Renal cortical epithelial cell (primary cell): ENCODE measurements around the gene MCMBP. TPM values are rescaled to one million over a fixed set of nuclear protein-coding genes. Genes with fewer than 3 reads are reported as not detected.
A peak's percentile ranks its signal among the peaks of the same experiment; 100 is the strongest.
"Not testable (repeated sequence)": the region's sequence is repeated elsewhere in the genome, so short reads cannot be mapped to it uniquely, and the experiment has no call there.

Experiments used
- DNase-seq: peaks from one replicate; pipeline ENCODE4 v3.0.0-alpha.2; 2011; ENCODE audit warnings: low read depth
- total RNA-seq: library from RNA; depleted of rRNA; stranded (reverse); fragments of >200 nt; gene quantifications from 2 replicates; pipeline ENCODE4 v1.2.3, GENCODE V29; 2014

MCMBP gene
- total RNA-seq, 1 donor from 2014 or later, result 55.3 TPM

DNA sequence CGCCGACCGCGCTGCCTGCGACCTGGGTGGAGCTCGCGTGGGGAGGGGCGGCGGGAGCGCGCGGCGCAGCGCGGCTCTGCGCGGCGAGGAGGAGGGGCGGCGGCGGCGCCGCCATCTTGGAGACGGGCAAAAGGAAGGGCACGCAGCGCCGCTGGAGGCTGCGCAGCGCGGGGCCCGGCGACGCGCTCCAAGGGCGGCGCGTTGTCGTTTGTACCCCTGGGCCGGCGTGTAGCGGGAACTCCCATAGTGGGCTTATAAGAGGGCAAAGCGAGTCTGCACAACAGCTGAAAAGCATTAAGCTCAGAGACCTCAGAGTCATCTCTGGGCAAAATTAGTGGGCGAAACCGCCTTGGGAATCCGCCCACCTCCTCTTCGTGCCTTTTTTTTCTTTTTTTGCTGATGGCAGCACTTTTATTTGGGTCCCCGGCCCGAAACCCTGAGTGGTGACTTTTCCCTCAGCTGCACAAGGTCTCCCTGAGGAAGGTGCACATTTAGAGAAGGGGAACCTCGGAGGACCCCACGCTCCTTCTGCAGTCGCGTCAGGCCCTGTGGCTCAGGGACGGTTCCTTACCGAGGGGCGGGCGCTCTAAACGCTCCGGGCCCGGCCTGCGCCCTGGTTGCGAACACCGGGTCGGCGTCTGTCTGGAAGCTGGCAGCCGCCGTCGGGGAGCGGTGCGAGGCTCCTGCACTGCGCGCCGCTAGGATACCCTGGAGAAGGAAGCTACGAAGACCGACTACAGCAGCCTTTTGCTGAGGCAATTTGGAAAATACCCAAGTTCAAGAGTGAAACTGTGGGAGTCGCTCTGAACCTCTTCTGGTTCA is 428 bp upstream of the MCMBP start:
- DNase-seq, result peak; percentile 47

DNA sequence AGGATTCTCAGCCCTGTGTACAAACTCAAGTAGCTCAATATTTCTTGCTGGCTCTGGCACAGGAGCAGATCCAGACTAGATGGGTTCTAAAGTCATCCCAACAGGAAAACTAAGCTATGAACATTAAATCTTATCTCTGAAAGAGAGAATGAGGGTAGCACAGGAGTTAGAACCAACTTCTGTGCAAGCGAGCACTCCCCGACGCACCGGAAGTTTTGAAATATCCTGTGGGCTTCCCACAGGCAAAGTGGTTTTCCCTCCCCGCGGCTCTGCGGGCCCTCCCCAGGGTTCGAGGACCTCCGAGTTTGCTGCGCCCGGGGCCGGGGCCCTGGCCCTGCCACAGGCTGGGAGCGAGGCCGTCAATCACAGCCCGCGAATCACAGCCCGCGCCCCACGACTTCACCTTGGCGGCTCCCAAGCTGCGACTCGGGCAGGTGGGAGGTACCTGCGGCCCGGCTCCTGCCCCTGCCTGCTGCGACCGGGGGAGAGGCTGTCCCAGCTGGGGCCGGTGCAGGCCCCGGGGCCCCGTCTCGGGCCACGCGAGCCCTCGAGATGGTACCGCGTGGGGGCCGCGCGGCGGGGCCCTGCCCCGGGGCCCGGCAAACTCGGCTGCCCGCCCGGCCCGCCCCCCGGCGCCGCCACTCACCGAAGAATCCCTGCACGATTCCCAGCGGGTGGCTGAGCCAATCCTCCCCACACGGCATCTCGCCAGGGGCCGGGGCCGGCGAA is 598 bp downstream of the MCMBP start:
- peak; percentile 15 for DNase-seq

DNA sequence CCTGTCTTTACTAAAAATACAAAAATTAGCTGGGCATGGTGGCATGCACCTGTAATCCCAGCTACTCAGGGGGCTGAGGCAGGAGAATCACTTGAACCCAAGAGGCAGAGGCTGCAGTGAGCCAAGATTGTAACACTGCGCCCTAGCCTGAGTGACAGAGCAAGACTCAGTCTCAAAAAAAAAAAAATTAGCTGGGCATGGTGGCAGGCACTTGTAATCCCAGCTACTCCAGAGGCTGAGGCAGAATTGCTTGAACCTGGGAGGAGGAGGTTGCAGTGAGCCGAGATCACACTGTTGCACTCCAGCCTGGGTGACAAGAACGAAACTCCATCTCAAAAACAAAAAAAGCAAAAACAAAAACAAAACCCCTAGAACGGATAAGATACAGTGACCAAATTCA is 3.2 kb downstream of the MCMBP start:
- not testable (repeated sequence) for DNase-seq

DNA sequence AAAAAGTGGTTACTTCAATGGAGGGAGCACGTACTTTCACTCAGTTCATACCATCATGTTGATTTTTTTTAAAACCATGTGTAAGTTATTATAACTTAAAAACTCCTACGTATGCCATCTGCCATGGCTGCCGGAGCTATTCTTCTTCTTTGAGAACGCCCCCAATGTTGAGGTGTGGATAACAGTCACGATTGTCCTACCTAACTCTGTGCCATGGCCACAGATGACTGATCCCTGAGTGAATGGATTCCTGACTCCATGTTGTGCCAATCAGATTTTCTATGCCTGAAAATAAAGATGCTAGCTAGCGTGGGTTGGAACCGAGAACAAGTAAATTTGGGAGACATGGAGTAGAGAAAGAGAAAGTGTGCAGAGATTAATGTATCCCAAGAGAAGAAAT is 5.3 kb downstream of the MCMBP start:
- no peak for DNase-seq

DNA sequence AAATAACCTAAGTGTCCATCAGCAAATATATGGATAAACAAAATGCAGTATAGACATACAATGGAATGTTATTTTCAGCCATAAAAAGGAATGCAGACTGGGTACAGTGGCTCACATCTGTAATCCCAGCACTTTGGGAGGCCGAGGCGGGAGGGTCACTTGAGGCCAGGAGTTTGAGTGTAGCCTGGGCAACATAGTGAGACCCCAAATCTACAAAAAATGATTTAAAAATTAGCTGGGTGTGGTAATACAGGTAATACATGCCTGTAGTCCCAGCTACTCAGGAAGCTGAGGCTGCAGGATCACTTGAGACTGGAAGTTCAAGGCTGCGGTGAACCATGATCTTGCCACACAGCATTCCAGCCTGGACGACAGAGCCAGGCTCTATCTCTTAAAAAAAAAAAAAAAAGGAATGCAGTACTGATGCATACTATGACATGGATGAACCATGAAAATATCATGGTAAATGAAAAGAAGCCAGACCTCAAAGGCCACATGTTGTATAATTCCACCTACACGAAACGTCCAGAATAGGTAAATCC is 6.9 kb downstream of the MCMBP start:
- DNase-seq, result no peak

DNA sequence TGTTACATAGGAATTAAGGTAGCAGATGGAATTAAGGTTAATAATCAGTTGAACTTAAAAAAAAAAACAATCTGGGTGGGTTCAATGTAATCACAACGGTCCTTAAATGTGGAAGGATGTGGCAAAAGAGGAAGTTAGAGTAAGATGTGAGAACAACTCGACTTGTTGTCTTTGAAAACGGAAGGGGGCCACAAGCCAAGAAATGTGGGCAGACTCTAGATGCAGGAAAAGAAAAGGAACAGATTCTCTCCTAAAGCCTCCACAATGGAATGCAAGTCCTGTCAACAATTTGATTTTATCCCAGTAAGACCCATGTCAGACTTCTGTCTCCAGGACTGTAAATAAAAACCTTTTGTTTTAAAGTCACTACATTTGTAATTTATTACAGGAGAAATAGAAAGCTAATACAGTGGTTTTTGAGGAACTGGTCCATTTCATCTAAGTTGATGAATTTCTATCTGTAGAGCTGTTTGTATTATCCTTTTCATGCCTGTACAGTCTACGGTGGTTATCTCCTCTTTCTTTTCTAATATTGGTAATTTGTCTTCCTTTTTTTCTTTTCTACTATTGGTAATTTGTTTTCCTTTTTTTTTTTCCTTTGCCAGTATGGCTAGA is 8.6 kb downstream of the MCMBP start:
- no peak for DNase-seq

DNA sequence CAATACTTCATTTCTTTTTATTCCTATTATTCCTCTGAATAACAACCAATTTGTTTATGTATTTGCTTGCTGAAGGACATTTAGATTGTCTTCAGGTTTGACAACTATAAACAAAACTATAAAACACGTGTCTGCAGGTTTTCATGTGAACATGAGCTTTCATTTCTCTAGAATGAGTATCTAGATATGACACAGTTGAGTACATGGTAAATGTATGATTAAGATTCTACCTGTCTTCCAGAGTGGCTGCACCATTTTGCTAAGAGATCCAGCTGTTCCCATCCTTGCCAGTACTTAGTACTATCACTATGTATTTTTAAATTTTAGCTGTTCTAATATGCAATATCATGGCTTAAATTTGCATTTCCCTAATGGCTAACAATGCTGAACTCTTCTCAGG is 10.1 kb downstream of the MCMBP start:
- no peak for DNase-seq

DNA sequence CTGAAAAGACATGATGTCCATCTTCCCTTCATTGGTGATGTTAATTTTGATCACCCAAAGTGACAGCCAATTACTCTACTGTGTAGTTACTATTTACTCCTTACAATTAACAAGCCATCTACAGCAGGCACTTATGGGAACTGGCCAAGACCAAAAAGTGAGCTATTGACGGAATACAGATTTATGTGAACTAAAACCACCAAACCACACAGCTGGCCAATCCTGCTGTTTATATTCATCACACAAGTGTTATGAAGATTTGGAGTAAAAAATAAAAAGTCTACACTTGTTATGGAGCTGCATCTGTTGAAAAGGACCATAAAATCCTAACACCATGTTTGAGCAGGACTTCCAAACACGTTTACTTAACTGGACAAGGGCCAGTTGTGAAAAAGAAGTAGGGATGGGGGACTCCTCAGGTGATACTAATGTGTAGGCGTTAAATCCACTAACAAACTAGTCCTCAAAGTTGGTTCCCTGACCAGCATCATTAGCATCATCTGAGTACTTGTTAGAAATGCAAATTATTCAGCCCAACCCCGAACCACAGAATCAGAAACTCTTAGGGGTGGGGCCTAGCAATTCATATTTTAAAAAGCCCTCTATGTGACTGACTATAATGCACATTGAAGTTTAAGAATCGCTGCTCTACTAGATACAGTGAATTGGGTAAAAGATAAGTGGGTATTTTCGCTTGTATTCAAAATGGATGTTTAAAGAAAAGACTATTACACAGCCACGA is 11.6 kb downstream of the MCMBP start:
- DNase-seq, result no peak

DNA sequence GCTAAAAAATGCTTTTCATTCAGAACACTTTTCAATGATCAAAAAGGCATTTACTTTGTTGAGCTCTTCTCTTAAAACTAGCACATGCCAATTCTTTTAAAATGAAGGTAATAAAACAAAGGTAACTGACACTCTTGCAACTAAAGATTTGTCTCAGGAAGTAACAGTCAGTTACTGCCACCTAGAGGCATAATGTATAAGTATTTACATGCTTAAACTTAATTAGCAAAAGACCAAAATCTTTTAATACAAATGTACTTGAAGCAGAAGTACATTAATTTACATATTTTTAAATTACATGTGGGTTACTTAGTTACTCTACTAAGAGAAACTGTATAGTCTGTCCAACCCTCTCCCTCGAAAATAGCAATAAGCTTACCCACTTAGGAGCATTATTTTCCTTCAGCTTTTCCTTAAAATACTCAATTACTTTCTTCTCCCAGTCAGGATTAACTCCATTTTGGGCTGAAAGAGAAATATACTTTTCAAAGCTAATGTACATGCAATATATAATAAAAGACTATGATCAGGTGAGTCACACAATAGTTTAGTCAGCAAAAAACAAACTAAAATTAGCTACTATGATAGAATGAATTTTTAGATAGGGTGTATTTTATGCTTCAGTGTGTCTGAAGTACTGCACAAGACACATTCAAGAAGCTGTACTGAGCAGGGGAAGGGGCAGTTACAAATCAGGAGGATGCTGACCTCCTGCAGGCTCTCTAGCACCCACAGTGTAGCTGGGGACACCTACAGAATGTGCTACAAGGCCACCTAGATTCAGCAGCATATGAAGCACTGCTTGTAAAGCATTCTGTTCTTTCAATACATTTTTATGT is 13.0 kb downstream of the MCMBP start:
- peak; percentile 79 for DNase-seq

DNA sequence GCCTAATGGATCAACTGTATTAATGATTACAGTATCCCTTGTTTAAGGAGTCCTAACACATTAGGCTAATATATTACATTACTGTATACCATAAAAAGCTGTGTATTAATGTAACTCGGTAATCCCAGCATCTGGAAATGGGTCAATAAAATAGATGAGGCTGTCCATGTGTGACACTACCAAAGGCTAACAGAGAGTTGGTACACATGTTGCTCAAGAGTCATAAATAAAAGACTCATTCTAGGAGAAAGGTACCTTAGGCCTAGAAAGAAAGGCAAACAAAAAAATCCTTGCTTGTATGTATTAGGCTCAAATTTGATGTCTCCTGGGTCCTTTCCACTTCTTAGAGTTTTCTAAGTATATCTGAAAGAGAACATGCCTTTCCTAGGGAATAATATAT is 14.6 kb downstream of the MCMBP start:
- peak; percentile 39 for DNase-seq

DNA sequence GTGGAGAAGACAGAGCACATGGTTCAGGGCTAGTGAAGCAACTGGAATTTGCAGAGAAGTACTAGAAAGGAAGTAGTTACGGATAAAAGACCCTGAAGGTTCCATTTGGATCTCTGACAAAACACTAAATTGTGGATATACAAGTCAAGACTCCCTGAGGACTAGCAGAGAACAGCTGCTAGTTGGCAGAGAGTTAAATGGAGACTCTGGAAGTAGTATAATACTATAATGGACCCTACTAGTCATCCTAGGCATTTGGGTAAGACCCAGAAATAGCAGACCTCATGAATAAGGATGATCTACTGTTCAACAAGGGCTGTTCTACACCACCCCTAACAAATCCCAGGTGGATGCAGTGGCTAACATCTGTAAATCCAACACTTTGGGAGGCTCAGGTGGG is 19.1 kb downstream of the MCMBP start:
- DNase-seq, result no peak

DNA sequence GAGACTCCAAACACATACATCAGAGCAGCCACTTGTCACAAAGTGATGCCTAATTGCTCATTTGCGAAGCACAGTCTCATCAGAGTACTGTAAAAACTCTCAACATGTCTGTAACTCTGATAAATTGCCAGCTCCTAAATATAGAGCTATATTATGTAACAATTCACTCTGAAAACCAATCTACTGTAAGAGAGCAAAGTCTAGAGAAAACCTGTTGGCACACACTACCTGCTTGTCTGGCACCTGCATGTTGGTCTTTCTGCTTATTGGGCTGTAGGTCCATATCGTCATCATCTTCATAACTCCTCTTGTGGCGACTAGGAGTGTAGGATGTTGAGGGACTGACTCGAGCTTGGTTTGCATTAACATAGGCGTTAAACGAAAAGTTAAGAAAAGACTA is 19.8 kb downstream of the MCMBP start:
- no peak for DNase-seq

DNA sequence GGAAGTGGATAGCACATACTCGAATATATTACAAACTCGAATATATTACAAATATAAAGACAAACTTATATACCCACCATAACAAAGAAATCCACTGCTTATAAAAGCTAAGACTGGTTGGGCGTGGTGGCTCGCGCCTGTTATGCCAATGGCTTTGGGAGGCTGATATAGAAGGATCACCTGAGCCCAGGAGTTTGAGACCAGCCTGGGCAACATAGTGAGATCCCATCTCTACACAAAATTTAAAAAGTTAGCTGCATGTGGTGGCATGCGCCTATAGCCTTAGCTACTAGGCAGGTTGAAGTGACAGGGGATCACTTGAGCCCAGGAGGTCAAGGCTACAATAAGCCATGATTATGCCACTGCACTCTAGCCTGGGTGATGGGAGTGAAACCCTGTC is 20.4 kb downstream of the MCMBP start:
- no peak for DNase-seq

DNA sequence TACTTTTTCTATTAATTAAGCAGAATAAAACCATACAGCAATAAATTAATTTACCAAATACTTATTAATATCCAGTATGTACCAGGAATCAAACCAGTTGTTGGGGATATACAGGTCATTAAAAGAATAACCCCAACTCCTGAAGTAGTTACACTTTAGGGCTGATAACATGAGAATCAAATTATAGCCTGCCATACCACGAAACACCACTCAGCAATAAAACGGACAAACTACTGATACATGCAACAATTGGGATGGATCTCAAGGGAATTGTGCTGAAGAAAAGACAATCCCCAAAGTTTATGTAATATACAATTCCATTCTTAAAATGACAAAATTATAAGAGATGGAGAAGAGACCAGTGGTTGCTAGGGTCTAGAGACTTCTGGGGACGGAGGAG is 22.7 kb downstream of the MCMBP start:
- no peak for DNase-seq

DNA sequence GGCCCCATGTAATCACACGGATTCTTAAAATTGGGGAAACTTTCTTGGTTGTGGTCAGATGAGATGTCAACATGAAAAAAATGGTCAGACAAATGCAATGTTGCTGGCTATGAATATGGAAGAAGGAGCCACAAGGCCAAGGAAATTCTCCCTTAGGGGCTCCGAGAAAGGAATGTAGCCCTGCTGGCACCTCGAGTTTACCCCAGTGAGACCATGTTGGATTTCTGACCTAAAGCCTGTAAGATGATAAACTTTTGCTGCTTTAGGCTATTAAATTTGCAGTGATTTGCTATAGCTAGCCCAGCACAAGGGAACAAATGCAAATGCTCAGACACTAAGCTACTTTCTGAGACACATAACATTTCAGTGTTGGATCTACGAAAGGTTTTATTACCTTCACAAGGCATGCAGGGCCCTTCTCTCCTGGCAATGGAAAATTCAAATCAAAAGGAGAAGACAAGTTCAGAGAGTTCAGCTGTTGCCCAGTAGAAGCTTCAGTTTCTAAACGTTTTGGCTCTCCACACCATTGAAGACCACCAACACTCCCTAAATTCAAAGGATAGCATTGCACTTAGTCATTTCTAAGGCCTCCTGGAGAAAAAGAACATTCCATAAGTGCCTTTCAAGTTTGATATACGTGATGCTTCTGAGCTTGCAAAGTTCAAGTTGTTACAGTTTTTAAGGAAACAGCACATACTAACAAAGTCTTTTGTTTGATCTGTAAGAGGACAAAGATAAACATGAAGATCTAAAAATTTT is 23.4 kb downstream of the MCMBP start:
- DNase-seq, result peak; percentile 88

DNA sequence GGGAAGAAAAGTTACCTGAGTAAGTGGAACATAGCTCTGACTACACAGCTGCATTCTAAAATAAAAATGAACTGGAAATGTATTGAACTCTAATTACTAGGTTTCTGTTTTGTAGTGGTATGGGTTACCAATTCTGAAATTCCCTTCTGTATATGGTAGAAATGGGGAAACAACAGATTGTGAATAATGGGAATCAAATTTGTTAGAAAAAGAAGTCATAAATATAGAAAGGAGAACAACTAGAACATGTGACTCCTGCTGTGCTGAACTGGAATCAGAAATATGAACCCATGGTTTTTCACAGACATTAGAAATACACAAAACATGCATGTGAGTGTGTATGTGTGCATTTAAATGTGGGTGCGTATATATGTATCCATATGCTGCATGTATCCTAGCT is 27.0 kb downstream of the MCMBP start:
- no peak for DNase-seq

DNA sequence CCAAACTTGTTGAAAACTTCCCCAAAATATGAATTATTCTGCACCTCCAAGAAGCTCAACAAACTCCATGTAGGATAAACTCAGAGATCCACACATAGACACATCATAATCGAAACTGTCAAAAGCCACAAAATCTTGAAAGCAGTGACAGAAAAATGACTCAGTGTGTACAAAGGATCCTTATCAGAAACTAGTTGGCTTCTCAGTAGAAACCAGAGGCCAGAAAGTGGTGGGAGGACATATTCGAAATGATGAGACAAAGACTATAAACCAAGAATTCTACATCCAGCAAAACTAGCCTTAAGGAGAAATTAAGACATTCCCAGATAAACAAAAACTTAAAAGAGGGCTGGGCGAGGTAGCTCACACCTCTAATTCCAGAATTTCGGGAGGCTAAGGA is 38.5 kb downstream of the MCMBP start:
- DNase-seq, result no peak

DNA sequence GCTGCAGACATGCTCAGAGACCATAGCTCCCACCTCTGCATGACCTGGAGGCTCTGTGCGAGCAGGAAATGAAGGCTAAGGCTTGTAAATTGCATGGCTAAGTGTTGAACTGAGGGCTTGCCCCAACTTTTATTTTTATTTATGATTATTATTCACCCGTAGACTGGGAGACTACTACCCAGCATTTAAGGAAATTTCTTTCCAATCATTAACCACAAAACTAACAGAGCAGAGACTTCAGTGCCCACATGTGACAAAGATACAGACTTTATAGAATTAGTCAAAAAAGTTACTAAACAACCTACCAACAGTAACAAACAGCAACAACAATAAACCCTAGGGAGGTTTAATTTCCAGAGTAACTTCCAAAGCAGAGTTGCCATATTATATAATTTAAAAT is 39.7 kb downstream of the MCMBP start:
- DNase-seq, result peak; percentile 87

DNA sequence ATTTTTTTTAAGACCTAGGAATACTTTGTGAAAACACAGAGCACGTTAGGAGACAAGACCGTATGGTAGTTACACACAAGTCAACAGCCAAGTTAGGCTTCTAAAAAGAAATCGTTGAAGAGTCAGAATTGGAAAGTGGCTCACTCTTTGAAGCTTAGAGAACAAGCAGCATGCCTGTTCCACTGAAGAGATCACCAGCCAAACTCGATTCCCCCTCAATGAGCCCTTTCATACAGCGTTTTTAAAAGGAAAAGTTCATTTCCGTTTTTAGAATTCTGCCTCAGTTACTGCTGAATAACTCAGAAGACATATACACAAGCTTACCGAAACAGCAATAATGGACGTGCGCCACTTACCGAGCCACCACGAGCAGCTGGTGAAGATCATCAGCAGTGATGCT is 41.0 kb downstream of the MCMBP start:
- DNase-seq, result no peak

DNA sequence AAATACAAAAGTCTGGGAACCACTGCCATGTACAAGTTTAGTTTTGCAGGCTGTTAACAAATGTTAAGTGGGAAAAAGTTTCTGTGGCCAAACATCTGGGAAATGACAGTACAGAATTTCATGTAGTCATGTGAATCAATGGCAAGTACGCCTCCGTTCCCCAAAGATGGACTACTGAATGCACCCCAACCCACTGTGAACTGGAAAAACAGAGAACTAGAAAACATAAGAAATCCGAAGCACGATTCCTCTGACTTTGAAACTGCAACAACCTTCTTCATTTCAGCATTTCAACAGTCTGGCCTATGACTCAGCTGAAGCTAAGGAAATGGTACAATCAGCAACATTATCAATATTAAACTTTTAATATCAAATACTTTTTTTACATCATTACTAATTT is 41.8 kb downstream of the MCMBP start:
- no peak for DNase-seq
